ENCODE data around the gene ZC3H12A. TPM values are rescaled to one million over a fixed set of nuclear protein-coding genes. Genes with fewer than 3 reads are reported as not detected.
"Not testable (repeated sequence)": the region's sequence is repeated elsewhere in the genome, so short reads cannot be mapped to it uniquely, and the experiment has no call there.

ZC3H12A gene
- total RNA-seq, 1 donor from 2014 or later: 62.6 TPM

DNA sequence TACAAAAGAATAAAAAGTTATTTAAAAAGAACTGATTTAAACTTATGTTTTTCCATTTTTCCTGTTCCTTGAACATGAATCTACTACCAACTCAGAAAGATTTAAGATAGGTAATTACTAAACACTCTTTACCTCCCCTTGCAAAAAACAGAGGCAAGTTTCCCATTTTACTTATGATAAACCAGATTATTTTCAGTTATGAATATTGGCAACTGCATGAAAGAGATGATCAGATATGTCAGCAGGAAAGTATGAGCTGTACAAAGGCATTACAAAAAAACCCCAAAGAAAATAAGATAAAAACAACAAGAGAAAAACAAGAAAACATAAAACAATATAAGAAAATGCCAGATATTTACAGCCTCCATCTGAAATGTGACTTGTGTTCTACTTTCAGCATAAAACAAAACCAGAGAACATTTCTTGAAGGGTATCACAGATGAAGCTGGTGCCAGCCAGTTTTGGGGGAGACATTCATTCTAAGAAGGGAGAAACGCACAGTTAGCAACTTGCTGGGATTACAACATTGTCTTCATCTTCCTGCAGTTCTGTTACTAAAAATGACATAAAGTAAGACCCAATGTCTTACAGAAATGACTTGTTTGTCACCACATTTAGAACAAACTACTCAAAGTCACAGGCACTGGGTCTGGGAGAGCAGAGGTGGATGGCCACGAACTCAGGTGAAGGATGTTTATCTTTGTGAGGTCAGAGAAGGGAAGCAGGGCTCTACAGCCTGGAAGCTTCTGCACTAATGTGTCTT, 19.1 kb downstream of the ZC3H12A start:
- intact Hi-C loops (cut with micrococcal nuclease): loop anchor here (1.0 kb wide), 1 partner anchor 8 kb away; no protein-coding TSS in a partner anchor

DNA sequence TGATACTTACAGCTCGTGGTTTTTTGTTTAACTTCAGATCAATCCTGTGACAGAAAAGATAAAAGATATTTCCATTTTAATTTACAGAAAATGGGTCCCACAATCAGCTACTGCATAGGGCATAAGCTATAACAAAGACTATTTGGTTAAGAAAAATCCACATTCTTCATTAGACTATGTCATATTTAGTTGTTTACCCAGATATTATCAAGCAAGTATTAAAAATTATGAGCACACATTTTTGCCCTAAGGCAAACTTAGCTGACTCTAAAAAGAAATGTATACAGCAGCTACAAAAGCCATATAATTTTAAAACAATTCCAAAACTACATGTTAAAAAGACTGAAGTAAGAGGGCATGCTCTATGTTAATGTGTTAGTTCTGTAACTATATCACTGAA, 21.5 kb downstream of the ZC3H12A start:
- intact Hi-C loops (cut with micrococcal nuclease): no loop called here

DNA sequence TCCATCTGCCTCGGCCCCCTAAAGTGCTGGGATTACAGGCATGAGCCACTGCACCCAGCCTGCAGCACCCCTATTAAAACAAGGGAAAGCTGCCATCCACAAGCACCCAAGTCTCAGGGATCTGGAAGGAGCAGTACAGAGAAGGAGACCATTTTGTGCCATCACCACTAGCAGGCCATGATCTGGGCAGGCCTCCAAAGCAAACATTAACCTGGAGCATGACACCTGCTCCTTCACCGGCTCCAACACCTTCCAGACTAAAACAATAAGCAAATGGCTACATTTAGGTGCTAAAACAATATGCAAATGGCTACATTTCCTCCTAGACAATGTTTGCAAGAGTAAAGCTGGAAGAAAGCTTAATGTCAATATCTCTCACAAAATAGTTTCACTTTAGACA, 23.5 kb downstream of the ZC3H12A start:
- intact Hi-C loops (cut with micrococcal nuclease): no loop called here

DNA sequence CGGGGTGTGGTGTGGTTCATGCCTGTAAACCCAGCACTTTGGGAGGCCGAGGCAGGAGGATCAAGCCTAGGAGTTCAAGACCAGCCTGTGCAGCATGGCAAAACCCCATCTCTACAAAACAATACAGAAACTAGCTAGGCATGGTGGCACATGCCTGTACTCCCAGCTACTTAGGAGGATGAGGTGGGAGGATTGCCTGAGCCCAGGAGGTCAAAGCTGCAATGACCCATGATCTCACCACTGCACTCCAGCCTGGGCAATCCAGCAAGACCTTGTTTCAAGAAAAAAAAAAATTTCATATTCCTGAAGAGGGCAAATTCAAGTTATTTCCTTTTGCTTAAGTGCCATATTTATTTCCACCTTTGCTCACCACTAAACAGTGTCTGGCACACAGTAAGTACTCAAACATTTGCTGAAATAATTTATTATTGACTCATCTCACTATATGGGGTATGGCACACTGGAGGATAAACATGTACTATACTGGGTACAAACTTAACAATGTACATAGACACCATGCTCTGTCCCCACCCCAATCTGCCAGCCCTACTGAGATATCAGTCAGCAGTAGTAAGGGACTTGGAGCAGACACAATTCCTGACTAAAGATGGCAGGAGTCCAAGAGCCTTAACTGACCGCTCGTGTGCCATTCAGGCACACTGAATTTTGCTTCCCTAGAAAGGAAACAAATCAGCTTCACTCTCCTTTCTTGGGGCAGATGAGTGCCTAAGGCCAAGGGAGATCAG, 24.7 kb downstream of the ZC3H12A start:
- intact Hi-C loops (cut with micrococcal nuclease): no loop called here

DNA sequence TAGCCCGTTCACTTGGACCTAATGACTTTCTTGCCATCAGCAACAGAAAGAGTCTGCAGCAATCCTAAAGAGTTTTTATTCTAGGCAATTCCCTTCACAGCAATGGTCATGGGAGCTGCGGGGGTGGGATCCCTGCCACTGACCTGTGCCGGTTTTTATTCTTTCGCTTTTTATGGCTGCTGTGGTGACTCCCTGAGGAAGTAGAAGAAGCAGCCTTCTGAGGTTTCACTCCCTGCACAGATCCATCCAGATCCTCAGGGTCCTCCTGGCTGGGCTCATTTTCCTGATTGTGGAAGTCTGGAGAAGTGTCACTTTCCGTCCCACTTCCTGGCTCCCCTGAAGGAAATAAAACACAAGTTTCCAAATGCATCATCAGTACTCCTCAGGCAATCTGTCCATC, 27.3 kb downstream of the ZC3H12A start:
- intact Hi-C loops (cut with micrococcal nuclease): loop anchor here (1.0 kb wide), 1 partner anchor 8 kb away; no protein-coding TSS in a partner anchor

DNA sequence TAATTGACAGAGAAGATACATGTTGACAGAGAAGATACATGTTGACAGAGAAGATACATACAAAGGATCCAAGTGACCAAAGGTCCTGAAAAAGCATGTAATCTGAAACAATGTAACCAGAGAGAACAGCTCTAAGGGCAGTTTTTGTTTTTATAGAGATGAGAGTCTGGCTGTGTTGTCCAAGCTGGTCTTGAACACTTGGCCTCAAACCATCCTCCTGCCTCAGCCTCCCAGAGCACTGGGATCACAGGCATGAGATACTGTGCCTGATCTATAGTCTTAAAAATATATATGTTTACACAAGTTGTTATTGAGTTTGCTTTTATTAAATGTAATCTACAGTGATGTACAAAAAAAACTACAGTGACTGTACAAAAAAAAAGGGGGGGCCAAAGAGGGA, 27.7 kb downstream of the ZC3H12A start:
- intact Hi-C loops (cut with micrococcal nuclease): no loop called here

DNA sequence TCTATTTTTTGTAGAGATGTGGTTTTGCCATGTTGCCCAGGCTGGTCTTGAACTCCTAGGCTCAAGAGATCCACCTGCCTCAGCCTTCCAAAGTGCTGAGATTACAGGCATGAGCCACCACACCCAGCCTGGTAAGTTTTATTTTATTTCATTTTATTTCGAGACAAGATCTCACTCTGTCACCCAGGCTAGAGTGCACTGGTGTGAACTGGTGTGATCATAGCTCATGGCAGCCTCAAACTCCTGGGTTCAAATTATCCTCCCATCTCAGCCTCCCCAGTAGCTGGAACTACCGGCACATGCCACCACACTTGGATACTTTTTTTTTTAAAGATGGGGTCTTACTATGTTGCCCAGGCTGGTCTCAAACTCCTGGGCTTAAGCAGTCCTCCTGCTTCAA, 28.4 kb downstream of the ZC3H12A start:
- intact Hi-C loops (cut with micrococcal nuclease): not testable (repeated sequence)

DNA sequence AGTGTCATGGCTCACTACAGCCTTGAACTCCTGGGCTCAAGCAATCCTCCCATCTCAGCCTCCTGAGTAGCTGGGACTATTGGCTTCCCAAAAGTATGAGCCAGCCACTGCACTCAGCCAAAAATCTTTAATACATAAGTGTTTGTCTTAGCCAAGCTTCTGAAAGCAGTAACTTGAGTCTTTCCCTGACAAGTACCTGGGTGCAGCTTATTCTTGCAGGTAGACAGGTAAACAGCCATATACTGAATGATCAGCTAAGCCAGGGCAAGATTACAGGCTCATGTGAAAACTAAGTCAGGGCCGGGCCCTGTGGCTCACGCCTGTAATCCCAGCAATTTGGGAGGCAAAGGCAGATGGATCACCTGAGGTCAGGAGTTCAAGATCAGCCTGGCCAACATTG, 32.4 kb downstream of the ZC3H12A start:
- intact Hi-C loops (cut with micrococcal nuclease): no loop called here

DNA sequence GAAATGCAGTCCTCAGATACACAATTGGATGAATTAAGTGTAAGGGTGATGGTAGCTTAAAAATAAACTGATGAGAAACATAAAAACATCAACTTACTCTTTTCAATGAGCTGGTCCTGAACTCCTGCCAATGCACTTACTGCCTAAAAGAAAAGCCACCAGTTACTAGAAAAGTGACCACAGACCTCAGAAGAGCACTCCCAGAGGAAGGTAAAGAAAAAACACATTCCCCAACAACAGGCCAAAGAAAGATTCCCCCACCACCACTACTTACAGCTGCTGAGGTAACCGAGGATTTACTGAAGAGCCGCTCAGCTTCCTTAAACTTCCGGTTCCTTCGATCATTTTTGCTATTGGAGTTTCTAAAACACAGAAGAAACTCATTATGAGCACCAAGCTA, 34.8 kb downstream of the ZC3H12A start:
- intact Hi-C loops (cut with micrococcal nuclease): no loop called here

DNA sequence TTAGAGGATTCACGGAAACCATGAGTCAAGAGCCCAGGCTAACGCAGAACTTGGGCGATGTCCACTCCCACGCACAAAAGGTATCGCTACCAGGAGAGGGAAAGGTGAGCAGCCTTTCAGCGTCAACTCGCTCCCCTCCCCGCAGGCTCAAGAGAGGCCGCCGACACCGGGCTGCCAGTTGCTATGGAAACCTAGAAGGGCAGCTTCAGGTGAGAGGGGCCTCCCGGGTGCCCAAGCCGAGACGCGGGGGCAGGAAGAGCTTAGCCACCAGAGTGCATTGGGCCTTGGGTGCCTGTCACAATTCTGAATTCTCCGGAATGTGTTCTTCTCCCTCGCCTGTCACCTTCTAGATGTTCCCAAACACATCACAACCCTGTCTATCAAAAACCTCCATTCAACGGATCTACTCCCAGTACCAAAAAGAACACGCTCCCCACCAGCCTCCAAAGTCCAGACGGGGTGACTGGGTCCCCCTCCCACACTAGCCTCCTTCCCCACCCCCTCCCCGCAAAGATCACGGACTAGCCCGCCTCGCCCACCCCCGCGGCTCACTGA, 39.5 kb downstream of the ZC3H12A start:
- intact Hi-C loops (cut with micrococcal nuclease): loop anchor here (1.0 to 2.0 kb wide), 6 partner anchors 37 to 176 kb away; partner anchors contain the start of genes GNL2 and SNIP1

DNA sequence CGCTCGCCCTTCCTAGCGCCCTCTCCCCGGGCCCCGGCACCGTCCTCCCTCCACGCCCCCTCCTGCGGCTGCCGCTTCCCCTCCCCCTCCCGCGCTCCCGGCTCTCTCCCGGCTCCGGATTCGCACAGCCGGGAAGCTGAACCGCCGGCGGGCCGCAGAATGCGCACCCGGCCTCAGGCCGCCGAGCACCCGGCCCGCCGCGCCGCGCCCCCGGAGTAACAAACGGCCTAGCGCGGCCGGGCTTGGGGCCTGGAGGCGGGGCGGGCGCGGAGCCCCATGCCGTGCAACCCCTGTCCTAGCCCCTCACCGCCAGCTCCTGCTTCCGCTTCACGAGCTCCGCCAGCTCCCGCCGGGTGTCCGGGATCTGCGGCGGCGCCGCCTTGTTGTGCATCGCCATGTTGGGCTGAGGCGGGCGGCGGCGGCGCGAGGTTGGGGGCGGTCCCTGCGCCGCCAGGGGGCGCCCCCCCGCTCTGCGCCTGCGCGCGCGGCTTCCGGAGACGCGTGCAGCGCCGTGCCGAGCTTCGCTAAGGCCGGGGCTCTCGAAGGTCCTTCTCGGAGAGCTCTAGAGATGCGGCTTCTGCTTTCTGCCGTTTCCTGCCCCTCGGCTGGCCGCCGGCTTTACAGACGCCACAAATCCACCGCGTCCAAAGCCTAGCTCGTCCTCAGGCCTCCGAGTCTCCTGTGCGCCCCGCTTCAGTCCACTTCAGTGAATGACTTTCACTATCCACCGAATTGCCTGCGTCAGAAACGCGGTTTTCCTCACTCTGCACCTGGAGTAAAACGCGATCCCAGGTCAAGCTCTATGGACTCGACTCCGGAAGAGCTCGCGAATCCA, 40.2 kb downstream of the ZC3H12A start, which contains the start of gene MEAF6:
Gene MEAF6 (minus strand): TSS at position 417 of the 835 bp plus-strand sequence. CDS start 20 bp downstream, at position 397.
- intact Hi-C loops (cut with micrococcal nuclease): loop anchor here (1.0 to 2.0 kb wide), 6 partner anchors 37 to 176 kb away; partner anchors contain the start of genes GNL2 and SNIP1

DNA sequence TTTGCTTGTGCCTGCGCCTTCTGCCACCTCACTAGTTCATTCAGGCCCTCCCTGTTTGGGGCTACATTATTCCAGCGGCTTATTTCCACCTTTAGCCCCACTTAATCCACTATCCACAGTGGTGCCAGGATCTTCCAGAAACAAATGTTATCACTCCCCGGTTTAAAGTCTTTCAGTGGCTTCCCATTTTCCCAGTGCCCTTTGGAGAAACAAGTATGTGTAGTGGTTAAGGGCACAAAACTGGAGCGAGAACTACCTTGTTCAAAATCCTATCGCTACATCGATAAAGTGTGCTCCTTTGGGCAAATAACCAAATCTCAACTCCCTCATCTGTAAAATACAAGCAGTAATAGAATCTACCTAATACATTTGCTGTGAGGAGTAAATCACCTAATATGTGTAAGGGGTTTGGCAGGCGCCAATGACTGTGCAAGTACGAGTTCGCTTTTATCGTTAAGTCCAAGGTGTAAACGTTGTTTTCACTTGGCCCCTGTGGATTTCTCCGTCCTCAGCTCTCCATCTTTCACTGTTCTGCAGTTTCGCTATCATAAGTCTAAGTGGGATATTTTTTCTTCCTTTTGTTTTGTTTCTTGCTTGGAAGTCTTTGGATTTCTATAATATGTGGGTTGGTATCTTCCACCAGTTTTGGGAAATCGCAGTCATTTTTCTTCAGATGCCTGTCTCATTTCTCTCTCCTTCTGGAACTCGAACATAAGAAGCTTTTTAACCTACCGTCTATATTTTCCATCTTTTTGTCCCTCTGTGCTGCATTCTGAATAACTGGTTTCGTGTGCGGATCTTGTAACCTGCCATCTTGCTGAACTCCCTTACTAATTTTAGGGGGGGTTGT, 41.0 kb downstream of the ZC3H12A start:
- intact Hi-C loops (cut with micrococcal nuclease): loop anchor here (2.0 kb wide), 1 partner anchor 167 kb away; no protein-coding TSS in a partner anchor

DNA sequence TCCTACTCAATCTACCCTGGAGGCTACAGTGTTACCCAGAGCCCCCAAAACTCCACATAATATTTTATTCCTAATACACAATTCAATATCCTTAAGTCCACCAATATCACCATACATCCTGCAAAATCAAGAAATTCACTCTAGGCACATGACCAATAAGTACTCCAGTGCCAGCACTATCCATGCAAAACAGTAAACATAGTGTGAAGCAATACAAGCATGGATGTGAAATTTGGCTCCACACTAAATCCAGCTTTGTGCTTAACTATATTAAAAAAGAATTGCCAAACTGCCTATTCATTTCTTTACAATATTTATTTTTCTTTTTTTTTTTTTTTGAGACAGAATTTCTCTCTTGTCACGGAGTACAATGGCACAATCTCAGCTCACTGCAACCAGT, 43.2 kb downstream of the ZC3H12A start:
- intact Hi-C loops (cut with micrococcal nuclease): no loop called here

DNA sequence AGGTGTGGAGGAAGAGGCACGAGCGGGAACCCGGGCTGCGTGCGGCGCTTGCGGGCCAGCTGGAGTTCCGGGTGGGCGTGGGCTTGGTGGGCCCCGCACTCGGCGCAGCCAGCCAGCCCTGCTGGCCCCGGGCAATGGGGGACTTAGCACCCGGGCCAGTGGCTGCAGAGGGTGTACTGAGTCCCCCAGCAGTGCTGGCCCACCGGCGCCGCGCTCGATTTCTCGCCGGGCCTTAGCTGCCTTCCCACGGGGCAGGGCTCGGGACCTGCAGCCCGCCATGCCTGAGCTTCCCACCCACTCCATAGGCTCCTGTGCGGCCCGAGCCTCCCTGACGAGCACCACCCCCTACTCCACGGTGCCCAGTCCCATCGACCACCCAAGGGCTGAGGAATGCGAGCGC, 43.9 kb downstream of the ZC3H12A start:
- intact Hi-C loops (cut with micrococcal nuclease): not testable (repeated sequence)

DNA sequence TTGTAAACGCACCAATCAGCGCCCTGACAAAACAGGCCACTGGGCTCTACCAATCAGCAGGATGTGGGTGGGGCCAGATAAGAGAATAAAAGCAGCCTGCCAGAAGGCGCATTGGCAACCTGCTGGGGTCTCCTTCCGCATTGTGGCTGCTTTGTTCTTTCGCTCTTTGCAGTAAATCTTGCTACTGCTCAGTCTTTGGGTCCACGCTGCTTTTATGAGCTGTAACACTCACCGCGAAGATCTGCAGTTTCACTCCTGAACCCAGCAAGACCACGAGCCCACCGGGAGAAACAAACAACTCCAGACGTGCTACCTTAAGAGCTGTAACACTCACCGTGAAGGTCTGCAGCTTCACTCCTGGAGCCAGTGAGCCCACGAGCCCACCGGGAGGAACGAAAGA, 44.5 kb downstream of the ZC3H12A start:
- intact Hi-C loops (cut with micrococcal nuclease): not testable (repeated sequence)

DNA sequence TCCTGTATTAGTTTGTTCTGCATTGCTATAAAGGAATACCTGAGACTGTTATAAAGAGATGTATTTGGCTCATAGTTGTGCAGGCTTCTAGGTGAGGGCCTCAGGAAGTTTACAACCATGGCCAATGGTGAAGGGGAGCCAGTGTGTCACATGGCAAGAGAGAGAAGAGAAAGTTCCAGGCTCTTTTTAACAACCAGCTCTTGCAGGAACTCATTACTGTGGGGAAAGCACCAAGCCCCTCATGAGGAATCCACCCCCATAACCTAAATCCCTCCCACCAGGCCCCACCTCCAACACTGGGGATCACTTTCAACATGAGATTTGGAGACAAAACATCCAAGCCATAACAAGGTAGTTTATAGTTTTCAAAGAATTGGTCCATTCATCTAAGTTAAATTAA, 45.2 kb downstream of the ZC3H12A start:
- intact Hi-C loops (cut with micrococcal nuclease): no loop called here

DNA sequence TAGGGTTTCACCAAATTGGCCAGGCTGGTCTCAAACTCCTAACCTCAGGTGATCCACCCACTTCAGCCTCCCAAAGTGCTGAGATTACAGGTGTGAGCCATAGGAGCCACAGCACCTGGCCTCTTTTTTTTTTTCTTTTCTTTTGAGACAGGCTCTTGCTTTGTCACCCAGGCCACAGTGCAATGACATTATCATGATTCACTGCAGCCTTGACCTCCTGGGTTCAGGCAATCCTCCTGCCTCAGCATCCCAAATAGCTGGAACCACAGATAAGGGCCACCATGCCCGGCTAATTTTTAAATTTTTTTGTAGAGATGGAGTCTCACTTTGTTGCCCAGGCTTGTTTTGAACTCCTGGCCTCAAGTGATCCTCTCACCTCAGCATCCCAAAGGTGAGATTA, 55.5 kb downstream of the ZC3H12A start:
- intact Hi-C loops (cut with micrococcal nuclease): not testable (repeated sequence)

DNA sequence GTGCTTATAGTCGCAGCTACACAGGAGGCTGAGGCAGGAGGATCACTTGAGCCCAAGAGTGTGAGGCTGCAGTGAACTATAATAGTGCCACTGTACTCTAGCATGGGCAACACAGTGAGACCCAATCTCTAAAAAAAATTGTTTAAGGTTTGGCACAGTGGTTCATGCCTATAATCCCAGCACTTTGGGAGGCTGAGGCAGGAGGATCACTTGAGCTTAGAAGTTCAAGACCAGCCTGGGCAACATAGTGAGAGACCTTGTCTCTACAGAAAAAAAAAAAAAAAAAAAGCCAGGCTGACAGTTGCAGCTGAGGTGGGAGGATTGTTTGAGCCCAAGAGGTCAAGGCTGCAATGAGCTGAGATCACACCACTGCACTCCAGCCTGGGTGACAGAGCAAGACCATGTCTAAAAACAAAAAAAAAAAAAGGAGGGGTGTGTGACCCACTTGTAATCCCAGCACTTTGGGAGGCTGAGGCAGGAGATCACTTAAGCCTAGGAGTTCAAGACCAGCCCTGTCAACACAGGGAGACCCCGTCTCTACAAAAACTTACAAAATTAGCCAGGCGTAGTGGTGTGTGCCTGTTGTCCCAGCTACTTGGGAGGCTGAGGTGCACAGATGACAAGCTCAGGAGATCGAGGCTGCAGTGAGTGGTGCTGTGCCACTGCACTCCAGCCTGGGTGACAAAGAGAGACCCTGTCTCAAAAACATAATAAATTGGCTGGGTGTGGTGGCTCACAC, 58.2 kb downstream of the ZC3H12A start:
- intact Hi-C loops (cut with micrococcal nuclease): not testable (repeated sequence)

DNA sequence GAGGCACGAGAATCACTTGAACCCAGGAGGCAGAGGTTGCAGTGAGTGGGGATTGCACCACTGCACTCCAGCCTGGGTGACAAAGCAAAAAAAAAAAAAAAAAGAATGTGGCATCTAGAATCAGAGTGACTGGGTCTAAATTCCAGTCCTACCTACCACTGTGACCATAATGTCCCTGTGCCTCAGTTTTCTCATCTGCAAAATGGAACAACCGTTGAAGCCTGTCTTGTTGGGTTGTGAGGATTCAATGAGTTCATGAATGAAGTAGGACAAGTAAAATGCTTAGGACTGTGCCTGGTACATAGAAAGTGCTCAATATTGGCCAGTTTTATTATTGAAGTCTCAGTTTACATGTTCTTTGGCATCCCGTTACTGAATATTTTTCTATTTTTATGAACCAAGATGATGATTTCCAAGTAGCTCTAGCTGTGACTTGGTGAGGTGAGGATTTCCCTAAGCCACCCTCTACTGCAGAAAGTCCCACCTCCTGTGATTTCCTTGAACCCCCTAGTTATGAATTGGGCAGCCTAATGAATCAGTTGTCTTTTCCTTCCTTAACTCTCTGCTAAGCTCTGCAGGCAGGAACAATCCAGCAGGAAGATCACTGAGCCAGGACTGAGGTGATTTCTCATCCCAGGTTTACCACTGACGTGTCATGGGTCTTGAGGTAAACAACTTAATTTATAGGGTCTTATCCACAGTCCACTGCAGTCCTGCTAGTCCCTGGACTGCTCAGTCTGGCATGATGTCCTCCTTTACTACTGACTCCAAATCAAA, 59.1 kb downstream of the ZC3H12A start:
- intact Hi-C loops (cut with micrococcal nuclease): no loop called here
